Smooth muscle cell (in vitro differentiated cells): ENCODE measurements around the gene COL24A1. TPM values are rescaled to one million over a fixed set of nuclear protein-coding genes. Genes with fewer than 3 reads are reported as not detected.

ENCODE experiments used
- DNase-seq: peaks from one replicate; lab custom pipeline; 2025; ENCODE audit not compliant: unreplicated experiment; lab: John Stamatoyannopoulos, UW
- H2AFZ ChIP-seq: fragments of 200-600 bp; sonication (generic); 2 replicates; pipeline ENCODE4 v1.6.0; 2016; ENCODE audit warnings: antibody characterized with exemption, low read depth, mild to moderate bottlenecking
- H3F3A ChIP-seq: fragments of 200-600 bp; sonication (generic); 2 replicates; pipeline ENCODE4 v1.6.0; 2017; ENCODE audit warnings: antibody characterized with exemption, low read depth
- H3K27ac ChIP-seq: fragments of 200-600 bp; sonication (generic); 2 replicates; pipeline ENCODE4 v1.5.1; 2016; ENCODE audit warnings: low read depth, mild to moderate bottlenecking
- H3K27me3 ChIP-seq: fragments of 200-600 bp; sonication (generic); 2 replicates; pipeline ENCODE4 v1.6.1; 2016; ENCODE audit warnings: low read depth, mild to moderate bottlenecking
- H3K36me3 ChIP-seq: fragments of 200-600 bp; sonication (generic); 2 replicates; pipeline ENCODE4 v1.5.1; 2016; ENCODE audit warnings: low read depth
- H3K4me1 ChIP-seq: fragments of 200-600 bp; sonication (generic); 2 replicates; pipeline ENCODE4 v1.5.1; 2016; ENCODE audit warnings: low read depth
- H3K4me2 ChIP-seq: fragments of 200-600 bp; sonication (generic); 2 replicates; pipeline ENCODE4 v1.6.0; 2016; ENCODE audit warnings: mild to moderate bottlenecking
- H3K4me3 ChIP-seq: fragments of 200-600 bp; sonication (generic); 2 replicates; pipeline ENCODE4 v1.5.1; 2016; ENCODE audit warnings: mild to moderate bottlenecking
- H3K79me2 ChIP-seq: fragments of 200-600 bp; sonication (generic); 2 replicates; pipeline ENCODE4 v1.6.0; 2016; ENCODE audit warnings: low read depth, mild to moderate bottlenecking
- H3K9ac ChIP-seq: fragments of 200-600 bp; sonication (generic); 2 replicates; pipeline ENCODE4 v1.6.0; 2016; ENCODE audit warnings: low read depth
- H3K9me3 ChIP-seq: fragments of 200-600 bp; sonication (generic); replicated peaks from 2 replicates; pipeline ENCODE4 v1.5.1; 2016; ENCODE audit warnings: low read depth
- H4K20me1 ChIP-seq: fragments of 200-600 bp; sonication (generic); 2 replicates; pipeline ENCODE4 v1.6.0; 2016; ENCODE audit warnings: low read depth
- CTCF ChIP-seq: fragments of 200-600 bp; sonication (generic); IDR thresholded peaks from 2 replicates; pipeline ENCODE4 v1.5.1; 2017; ENCODE audit warnings: borderline replicate concordance, mild to moderate bottlenecking, antibody characterized with exemption; ENCODE audit not compliant: insufficient read depth, poor library complexity, severe bottlenecking
- WGBS: methylation state at CpG from one replicate; pipeline ENCODE4 v1.1.7; 2016; ENCODE audit warnings: low lambda C conversion rate; 5-methylcytosine and 5-hydroxymethylcytosine counted together
- polyA plus RNA-seq: library from polyadenylated mRNA; unstranded; fragments of >200 nt; fragmentation: Nextera tagmentation; extraction: Ambion mirVana; gene quantifications from 2 replicates; pipeline ENCODE4 v1.2.1, GENCODE V29; 2016
- total RNA-seq: library from RNA; depleted of rRNA; stranded (reverse); fragments of >200 nt; gene quantifications from 2 replicates; pipeline ENCODE4 v1.2.3, GENCODE V29; 2014

The COL24A1 gene
- total and polyA plus RNA-seq, 2 experiments from 2014 or later = 1.5 to 3.2 TPM

DNA sequence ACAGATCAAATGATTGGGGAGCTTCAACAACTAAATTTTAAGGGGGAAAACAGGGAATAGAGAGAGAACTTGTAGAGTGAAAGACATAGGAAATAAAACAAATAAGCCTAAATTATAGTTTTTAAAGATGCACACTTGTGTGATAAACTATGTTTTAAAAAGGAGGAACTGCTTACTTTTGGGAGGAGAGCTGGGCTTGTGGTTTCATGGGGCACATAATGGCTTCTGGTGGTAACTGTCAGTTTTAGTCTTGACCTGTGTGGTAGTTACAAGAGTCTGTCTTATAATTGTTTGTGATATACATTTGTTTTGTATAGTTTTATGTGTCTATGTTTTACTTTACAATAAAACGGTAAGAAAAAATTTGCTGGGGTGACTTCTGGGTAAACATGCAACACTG, 165.3 kb downstream of the COL24A1 start:
- H3K9ac ChIP-seq = no peak overlapping the region
- no peak overlapping the region for H2AFZ ChIP-seq
- H3K79me2 ChIP-seq = no peaks in the 10 kb centered on the region
- no peaks in the 10 kb centered on the region for H3F3A ChIP-seq
- H3K4me3 ChIP-seq = no peak overlapping the region
- TF ChIP-seq CTCF = no peak
- H3K4me1 ChIP-seq = no peaks in the 10 kb centered on the region
- whole genome bisulfite sequencing = 97% methylated on average over 1 of the region's 1 CpG
- no peak for DNase-seq
- no peak overlapping the region for H3K4me2 ChIP-seq
- H3K27me3 ChIP-seq = no peaks in the 10 kb centered on the region
- H3K27ac ChIP-seq = no peak overlapping the region
- no peaks in the 10 kb centered on the region for H3K36me3 ChIP-seq
- H4K20me1 ChIP-seq = no peaks in the 10 kb centered on the region
- H3K9me3 ChIP-seq = no peaks in the 10 kb centered on the region

GRCh38 chr1:85984636-85985035, 171.9 kb downstream of the COL24A1 start:
- no peak overlapping the region for H3K4me3 ChIP-seq
- no peak overlapping the region for H3K4me2 ChIP-seq
- no peaks in the 10 kb centered on the region for H4K20me1 ChIP-seq
- H3K36me3 ChIP-seq = no peaks in the 10 kb centered on the region
- H3F3A ChIP-seq = no peaks in the 10 kb centered on the region
- H3K4me1 ChIP-seq = no peaks in the 10 kb centered on the region
- no peaks in the 10 kb centered on the region for H3K79me2 ChIP-seq
- H3K27me3 ChIP-seq = no peaks in the 10 kb centered on the region
- H3K9me3 ChIP-seq = no peaks in the 10 kb centered on the region
- no peak for DNase-seq
- no peak overlapping the region for H3K27ac ChIP-seq
- 91% methylated on average over 4 of the region's 4 CpGs for WGBS
- H2AFZ ChIP-seq = no peak overlapping the region
- no peak for TF ChIP-seq CTCF
- H3K9ac ChIP-seq = no peak overlapping the region

GRCh38 chr1:85983316-85983715, 173.3 kb downstream of the COL24A1 start:
- no peak overlapping the region for H3K4me2 ChIP-seq
- no peaks in the 10 kb centered on the region for H3K79me2 ChIP-seq
- no peaks in the 10 kb centered on the region for H3K4me1 ChIP-seq
- H3K36me3 ChIP-seq = no peaks in the 10 kb centered on the region
- no peaks in the 10 kb centered on the region for H4K20me1 ChIP-seq
- H3K9ac ChIP-seq = no peak overlapping the region
- H3K27me3 ChIP-seq = no peaks in the 10 kb centered on the region
- H3F3A ChIP-seq = no peaks in the 10 kb centered on the region
- no peaks in the 10 kb centered on the region for H3K9me3 ChIP-seq
- DNase-seq = no peak
- 76% methylated on average over 1 of the region's 1 CpG for WGBS
- no peak overlapping the region for H3K27ac ChIP-seq
- no peak overlapping the region for H3K4me3 ChIP-seq
- no peak overlapping the region for H2AFZ ChIP-seq
- no peak for TF ChIP-seq CTCF

- Histone ChIP-seq H3K4me2 (no peak overlapping the region), H3F3A (no peaks in the 10 kb centered on the region), H3K4me3 (no peak overlapping the region), H3K79me2 (no peaks in the 10 kb centered on the region), H3K27me3 (no peaks in the 10 kb centered on the region), H4K20me1 (no peaks in the 10 kb centered on the region), H3K27ac (no peak overlapping the region), H2AFZ (no peak overlapping the region), H3K9me3 (no peaks in the 10 kb centered on the region), H3K9ac (no peak overlapping the region), H3K36me3 (no peaks in the 10 kb centered on the region), H3K4me1 (no peaks in the 10 kb centered on the region)
- WGBS = 87% methylated on average over 4 of the region's 4 CpGs
- no peak for DNase-seq
- no peak for TF ChIP-seq CTCF
Observed at GRCh38 chr1:85976516-85977205, 179.9 kb downstream of the COL24A1 start.
